RWPE1 (cell line): ENCODE measurements around the gene CCDC124.

ENCODE experiments used
- CTCF ChIA-PET: fragments of 350-600 bp; sonication (Branson Sonifier 250); formaldehyde crosslinking; extraction: SDS; loops from one replicate; lab custom pipeline; 2021; lab: Yijun Ruan, JAX
- POLR2A ChIA-PET: fragments of 400-600 bp; formaldehyde crosslinking; extraction: SDS; loops from one replicate; lab custom pipeline; 2020; ENCODE audit warnings: antibody characterized with exemption; ENCODE audit not compliant: low non-redundant PET; lab: Yijun Ruan, JAX
- DNase-seq: peaks from one replicate; pipeline ENCODE4 v3.0.0; 2012; ENCODE audit warnings: low spot score
- H3K27ac ChIP-seq: fragments of 450-650 bp; 2 replicates; pipeline ENCODE4 v1.5.1; 2017
- TF ChIP-seq, protein P1 (sequence below): fragments of 450-650 bp; conservative IDR thresholded peaks from 2 replicates; pipeline ENCODE4 v1.5.1; 2017; ENCODE audit warnings: low read depth, mild to moderate bottlenecking

CCDC124 gene

GRCh38 chr19:17989425-17990094, 56.7 kb downstream of the CCDC124 start:
- TF ChIP-seq, protein P1, sequence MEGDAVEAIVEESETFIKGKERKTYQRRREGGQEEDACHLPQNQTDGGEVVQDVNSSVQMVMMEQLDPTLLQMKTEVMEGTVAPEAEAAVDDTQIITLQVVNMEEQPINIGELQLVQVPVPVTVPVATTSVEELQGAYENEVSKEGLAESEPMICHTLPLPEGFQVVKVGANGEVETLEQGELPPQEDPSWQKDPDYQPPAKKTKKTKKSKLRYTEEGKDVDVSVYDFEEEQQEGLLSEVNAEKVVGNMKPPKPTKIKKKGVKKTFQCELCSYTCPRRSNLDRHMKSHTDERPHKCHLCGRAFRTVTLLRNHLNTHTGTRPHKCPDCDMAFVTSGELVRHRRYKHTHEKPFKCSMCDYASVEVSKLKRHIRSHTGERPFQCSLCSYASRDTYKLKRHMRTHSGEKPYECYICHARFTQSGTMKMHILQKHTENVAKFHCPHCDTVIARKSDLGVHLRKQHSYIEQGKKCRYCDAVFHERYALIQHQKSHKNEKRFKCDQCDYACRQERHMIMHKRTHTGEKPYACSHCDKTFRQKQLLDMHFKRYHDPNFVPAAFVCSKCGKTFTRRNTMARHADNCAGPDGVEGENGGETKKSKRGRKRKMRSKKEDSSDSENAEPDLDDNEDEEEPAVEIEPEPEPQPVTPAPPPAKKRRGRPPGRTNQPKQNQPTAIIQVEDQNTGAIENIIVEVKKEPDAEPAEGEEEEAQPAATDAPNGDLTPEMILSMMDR, result no peak
- no peak for DNase-seq
- ChIA-PET POLR2A (no interaction called here), CTCF (interaction anchor here (0.6 kb wide), 1 partner anchor 1421 kb away, joined by 3 read pairs; no protein-coding TSS in a partner anchor)
- H3K27ac ChIP-seq, result no peak overlapping the region

DNA sequence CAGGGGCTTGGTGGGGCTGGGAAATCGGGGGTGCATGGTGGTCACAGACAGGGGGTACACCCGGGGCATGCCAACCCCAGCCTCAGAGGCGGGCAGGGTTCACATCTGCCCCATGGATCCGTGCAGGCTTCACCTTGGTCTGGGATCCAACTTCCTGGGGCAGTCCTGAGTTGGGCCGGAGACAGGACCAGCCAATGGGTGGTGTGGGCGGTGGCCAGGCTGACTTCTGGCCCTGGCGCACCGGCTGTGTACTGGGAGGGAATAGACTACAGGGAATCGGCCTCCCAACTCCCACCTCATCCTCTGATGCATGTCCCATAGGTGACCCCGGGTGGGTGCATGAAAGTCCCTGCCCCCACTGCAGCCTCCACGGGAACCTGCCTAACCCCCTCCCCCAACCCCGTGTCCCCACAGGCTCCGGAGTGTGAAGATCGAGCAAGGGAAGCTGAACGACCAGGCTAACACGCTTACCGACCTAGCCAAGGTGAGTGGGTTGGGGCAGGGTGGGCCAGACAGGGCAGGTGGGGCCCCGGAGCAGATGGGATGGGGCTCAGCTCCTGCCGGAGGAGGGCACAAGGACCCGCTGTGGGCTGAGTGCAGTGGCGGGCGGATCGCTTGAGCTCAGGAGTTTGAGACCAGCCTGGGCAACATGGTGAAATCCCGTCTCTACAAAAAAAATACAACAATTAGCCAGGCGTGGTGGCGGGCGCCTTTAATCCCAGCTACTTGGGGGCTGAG, 60.4 kb downstream of the CCDC124 start:
- ChIA-PET POLR2A (no interaction called here), CTCF (interaction anchor here (6.1 kb wide), 1 partner anchor 54 kb away, joined by 71 read pairs; no protein-coding TSS in a partner anchor)
- DNase-seq, result no peak
- TF ChIP-seq, protein P1, result no peak
- no peak overlapping the region for H3K27ac ChIP-seq
